Nephron progenitor cell (in vitro differentiated cells): ENCODE results near the gene RFTN1.

Experiments used
- DNase-seq: peaks from one replicate; pipeline ENCODE4 v3.0.0; 2021
- H3K27ac Mint-ChIP-seq: 2 replicates; pipeline ENCODE4 v1.8.0; 2021; ENCODE audit warnings: mild to moderate bottlenecking, moderate library complexity, mixed read lengths
- H3K27me3 Mint-ChIP-seq: 2 replicates; pipeline ENCODE4 v1.8.0; 2021; ENCODE audit warnings: mild to moderate bottlenecking, low read depth, mixed read lengths; ENCODE audit not compliant: poor library complexity
- H3K36me3 Mint-ChIP-seq: 2 replicates; pipeline ENCODE4 v1.8.0; 2021; ENCODE audit warnings: low read depth, mixed read lengths
- H3K4me1 Mint-ChIP-seq: 2 replicates; pipeline ENCODE4 v1.8.0; 2021; ENCODE audit warnings: mixed read lengths
- H3K4me3 Mint-ChIP-seq: 2 replicates; pipeline ENCODE4 v1.8.0; 2021; ENCODE audit warnings: mild to moderate bottlenecking, moderate library complexity, mixed read lengths
- H3K9me3 Mint-ChIP-seq: 2 replicates; pipeline ENCODE4 v1.8.0; 2021; ENCODE audit warnings: mild to moderate bottlenecking, moderate library complexity, mixed read lengths
- CTCF ChIP-seq: fragments of 200-600 bp; sonication (generic); IDR thresholded peaks from 2 replicates; pipeline ENCODE4 v1.5.0; 2021; ENCODE audit warnings: antibody characterized with exemption

RFTN1 gene

DNA sequence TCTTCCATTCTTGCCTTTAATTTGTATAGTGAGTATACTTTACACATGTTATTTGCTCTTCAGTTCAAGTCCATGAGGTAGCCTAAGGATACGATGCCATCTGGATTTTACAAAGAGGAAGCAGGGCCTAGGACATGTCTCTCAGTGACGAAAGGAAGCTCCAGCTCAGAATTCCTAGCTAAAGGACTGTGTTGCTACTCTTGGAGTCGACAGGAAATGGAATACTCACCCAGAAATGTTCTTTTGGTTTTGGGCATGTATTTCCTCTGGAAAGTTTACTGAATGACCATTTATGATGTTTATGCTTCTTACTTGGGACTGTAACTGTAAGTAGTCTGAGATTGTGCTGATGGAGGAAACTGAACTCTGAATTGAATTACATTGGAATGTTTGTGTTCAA, 236.0 kb downstream of the RFTN1 start:
- no peak for TF ChIP-seq CTCF
- no peak for DNase-seq
- no peaks in the 10 kb centered on the region for H3K9me3 Mint-ChIP-seq
- no peak overlapping the region for H3K4me3 Mint-ChIP-seq
- H3K36me3 Mint-ChIP-seq: peaks cover 18% of the 10 kb centered on the region
- H3K27ac Mint-ChIP-seq: no peak overlapping the region
- no peaks in the 10 kb centered on the region for H3K4me1 Mint-ChIP-seq
- H3K27me3 Mint-ChIP-seq: no peaks in the 10 kb centered on the region

GRCh38 chr3:16273867-16274266, 239.6 kb downstream of the RFTN1 start:
- no peaks in the 10 kb centered on the region for H3K4me1 Mint-ChIP-seq
- no peak for TF ChIP-seq CTCF
- H3K27me3 Mint-ChIP-seq: no peaks in the 10 kb centered on the region
- no peaks in the 10 kb centered on the region for H3K9me3 Mint-ChIP-seq
- no peak overlapping the region for H3K27ac Mint-ChIP-seq
- no peak for DNase-seq
- H3K36me3 Mint-ChIP-seq: peaks cover 34% of the 10 kb centered on the region
- no peak overlapping the region for H3K4me3 Mint-ChIP-seq

GRCh38 chr3:16272588-16272987, 240.9 kb downstream of the RFTN1 start:
- H3K4me3 Mint-ChIP-seq: no peak overlapping the region
- peaks cover 32% of the 10 kb centered on the region for H3K36me3 Mint-ChIP-seq
- TF ChIP-seq CTCF: no peak

DNA sequence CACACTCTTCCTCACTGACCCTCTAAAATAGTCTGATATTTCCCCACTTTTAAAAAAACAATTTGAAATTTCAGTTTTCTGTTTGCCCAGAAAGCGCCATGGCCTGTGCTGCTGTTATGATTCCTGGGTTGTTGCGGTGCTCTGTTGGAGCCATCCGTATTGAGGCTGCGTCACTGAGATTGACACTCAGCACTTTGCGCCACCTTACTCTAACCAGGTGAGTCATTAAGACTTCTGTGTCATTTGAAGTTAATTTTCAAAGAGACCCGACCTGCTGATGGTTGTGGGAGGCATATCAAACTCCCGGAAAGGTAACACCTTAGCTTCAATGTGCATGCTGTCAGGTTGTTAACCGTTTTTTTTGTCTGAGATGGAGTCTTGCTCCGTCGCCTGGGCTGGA, 242.6 kb downstream of the RFTN1 start:
- H3K4me3 Mint-ChIP-seq: no peak overlapping the region
- peaks cover 22% of the 10 kb centered on the region for H3K4me1 Mint-ChIP-seq
- no peaks in the 10 kb centered on the region for H3K9me3 Mint-ChIP-seq
- H3K27me3 Mint-ChIP-seq: no peaks in the 10 kb centered on the region
- DNase-seq: no peak
- TF ChIP-seq CTCF: no peak
- peaks cover 27% of the 10 kb centered on the region for H3K36me3 Mint-ChIP-seq
- H3K27ac Mint-ChIP-seq: no peak overlapping the region

More at GRCh38 chr3:16272588-16272987, 240.9 kb downstream of the RFTN1 start:
- Mint-ChIP-seq H3K27ac (no peak overlapping the region), H3K4me1 (peaks cover 4% of the 10 kb centered on the region), H3K9me3 (no peaks in the 10 kb centered on the region), H3K27me3 (no peaks in the 10 kb centered on the region)
- DNase-seq: no peak

DNA sequence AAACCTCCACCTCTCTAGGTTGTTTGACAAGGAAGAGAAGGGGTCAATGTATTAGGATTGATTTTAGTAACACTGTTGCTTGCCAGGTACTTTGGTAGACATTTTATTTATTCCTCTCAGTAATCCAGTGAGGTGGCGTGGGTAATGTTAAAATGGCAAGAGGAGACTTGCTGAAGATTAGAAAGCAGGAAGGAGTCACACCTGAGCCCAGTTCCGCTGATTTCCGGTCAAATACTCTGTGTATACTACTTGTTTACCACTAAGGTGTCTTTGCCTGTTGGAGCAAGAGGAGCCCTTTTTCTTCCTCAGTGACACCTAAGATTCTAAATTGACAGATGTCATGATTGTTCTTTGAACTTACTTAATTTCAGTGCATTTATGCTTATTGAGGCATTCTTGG, 246.8 kb downstream of the RFTN1 start:
- no peak overlapping the region for H3K27ac Mint-ChIP-seq
- no peaks in the 10 kb centered on the region for H3K9me3 Mint-ChIP-seq
- DNase-seq: no peak
- H3K4me1 Mint-ChIP-seq: peaks cover 37% of the 10 kb centered on the region
- peaks cover 15% of the 10 kb centered on the region for H3K36me3 Mint-ChIP-seq
- H3K27me3 Mint-ChIP-seq: no peaks in the 10 kb centered on the region
- TF ChIP-seq CTCF: no peak
- peak overlapping the region; percentile 98 for H3K4me3 Mint-ChIP-seq
